Effector CD8-positive, alpha-beta T cell (primary cell): ENCODE measurements around the gene TMEM89.

Experiments used
- DNase-seq: peaks from one replicate; lab custom pipeline; 2025; lab: John Stamatoyannopoulos, UW
- total RNA-seq, 4 experiments: gene quantifications; one replicate each; lab custom pipeline; 2026; lab: John Stamatoyannopoulos, UW

The TMEM89 gene
- 0.09 to 0.49 (median 0.23) reads per million in 4 experiments for total RNA-seq

DNA sequence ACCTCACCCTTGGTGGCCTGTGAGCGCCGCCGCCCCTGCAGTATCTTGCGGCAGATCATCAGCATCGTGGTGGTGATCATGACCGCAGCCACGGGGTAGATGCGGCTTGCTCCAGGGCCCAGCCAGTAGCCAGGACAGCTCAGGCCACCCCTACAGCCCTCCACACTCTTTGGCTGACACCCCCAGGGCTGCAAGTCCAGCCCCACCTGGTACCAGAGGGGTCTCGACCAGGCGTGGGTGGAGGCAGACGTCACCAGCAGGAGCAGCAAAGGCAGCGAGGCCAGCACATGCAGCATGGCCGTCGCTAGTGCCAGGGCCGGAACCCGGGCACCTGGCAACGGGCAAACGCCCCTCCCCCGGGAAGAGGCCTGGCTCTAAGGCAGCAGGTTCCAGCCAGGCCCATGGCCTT lies at the start of gene TMEM89:
Gene TMEM89, minus strand, starts transcription at position 309 of the 409 bp plus-strand sequence. Its CDS starts 13 bp downstream, at position 296.
- DNase-seq = no peak

- no peak for DNase-seq
Observed at GRCh38 chr3:48664929-48665328, 43.4 kb upstream of the TMEM89 start.

DNA sequence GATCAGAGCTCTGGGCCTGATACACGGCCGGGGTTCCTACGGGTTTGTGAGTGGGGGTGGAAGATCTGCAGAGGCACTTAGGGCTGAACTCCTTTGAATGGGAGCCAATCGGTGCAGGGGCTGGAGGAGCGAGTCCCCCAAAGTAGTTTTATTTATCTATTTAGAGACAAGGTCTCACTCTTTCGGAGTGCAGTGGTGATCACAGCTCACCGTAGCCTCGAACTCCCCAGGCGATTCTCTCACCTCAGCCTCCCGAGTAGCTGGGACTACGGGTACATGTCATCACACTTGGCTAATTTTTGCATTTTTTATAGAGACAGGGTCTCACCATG lies 42.7 kb upstream of the TMEM89 start:
- no peak for DNase-seq

GRCh38 chr3:48663489-48664312 lies 42.1 kb upstream of the TMEM89 start:
- DNase-seq = peak; percentile 58

DNA sequence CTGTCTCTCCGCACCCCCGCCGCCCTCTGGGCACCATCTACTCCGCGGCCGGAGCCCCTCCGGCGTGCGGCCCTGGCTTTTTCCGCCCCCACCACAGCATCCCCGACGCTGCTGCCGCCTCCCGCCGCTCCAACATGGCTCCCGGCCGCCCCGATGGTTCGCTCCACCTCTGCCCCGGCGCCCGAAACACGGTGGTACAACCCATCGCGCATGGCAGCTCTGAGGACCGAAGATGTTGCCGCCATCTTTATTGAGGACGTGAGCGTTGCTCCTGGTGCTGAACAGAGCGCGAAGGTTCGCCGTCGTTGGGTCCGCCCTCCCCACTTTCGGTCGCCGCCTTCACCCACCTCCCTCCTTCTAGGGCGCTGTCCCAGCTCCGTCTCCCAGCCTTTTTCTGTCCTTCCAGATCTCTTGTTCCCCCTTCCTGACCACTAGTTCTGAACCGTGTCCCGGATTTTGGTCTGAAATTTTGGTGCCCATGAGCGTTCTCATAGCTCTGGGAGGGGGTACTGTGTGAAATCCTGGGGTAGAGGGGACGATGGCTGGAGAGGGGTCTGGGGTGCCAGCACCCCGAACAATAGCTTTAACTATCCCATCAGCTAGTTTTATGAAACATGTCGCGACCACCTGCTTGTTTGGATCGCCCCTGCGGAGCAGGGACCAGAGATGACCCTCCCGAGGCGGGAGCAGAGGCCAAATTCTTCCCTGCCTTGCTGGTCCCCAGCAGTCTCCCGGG lies 41.4 kb upstream of the TMEM89 start, which contains the start of gene CELSR3:
Gene CELSR3, minus strand, starts transcription at position 134 of the 736 bp plus-strand sequence. CDS start 252 bp downstream, outside the sequence.
- no peak for DNase-seq

DNA sequence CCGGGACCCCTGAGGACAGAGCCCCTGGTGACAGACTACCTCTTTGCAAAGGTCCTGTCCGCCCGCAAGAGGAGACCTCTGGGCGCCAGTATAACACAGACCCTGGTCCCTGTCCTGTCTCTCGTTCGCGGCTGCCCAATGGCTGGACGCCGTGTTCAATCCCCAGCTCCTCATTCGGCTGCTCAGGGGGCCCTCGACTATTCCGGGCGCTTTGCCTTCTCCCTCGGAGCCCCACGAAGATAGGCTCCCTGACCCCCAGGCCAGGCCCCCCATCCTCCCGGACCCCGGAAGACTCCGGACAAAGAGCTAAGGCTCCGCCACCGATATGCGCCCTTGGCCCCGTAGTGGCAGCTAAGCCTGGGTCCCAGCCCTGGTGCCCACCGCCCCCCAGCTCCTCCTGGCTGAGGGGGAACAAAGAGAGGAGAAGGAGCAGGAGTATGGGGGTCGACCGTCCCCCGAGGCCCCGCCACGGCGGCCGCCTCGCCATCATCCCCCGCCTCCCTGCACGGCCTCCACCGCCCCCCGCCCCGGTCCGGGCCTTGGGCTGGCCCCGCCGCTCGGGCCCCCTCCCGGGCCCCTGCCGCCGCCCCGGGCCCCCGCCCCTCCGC lies 40.7 kb upstream of the TMEM89 start:
- DNase-seq = no peak

GRCh38 chr3:48661501-48662144 lies 40.1 kb upstream of the TMEM89 start:
- peak; percentile 61 for DNase-seq

DNA sequence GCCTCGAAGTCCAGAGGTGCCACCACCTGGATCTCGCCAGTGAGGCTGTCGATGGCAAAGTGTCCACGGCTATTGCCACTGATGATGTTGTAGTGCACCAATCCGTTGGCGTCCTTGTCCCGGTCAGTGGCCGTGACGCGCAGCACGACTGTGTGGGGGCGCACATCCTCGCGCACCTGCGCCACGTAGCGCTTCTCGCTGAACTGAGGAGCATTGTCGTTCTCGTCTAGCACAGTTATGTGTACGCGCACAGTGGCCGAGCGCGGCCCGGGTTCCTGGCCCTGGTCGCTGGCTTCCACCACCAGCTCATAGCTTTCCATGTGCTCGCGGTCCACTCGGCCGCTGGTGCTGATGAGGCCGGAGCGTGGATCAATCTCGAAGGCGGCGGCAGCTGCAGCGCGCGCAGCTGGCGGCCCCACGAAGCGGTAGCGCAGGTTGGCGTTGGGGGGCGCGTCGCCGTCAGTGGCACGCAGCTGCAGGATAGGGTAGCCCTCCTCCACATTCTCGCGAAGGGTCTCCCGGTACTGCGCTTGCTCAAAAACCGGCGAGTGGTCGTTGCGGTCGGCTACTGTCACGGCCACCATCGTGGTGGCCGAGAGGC lies 39.3 kb upstream of the TMEM89 start:
- no peak for DNase-seq

- DNase-seq = no peak
Observed at GRCh38 chr3:48656841-48657281, 35.3 kb upstream of the TMEM89 start.

GRCh38 chr3:48656061-48656840 lies 34.7 kb upstream of the TMEM89 start:
- DNase-seq = peak; percentile 73

DNA sequence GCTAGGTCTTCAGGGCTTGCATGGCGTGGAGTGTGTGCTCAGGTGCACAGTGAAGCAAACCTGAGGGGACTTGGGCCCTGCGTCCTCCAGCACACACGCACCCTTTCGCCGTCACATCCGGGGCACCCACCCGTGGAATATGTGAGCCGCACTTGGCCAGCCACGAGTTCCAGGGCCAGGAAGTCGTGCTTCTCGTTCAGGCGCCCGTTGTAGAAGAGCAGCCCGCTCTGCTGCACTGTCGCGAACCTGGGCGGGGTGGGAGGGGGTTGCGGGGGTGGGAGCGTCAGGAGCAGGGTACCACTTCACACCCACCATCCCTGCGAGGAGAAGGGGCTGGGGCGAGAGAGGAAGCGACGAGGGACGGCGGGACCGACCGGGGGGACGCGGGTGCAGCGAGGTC lies 34.0 kb upstream of the TMEM89 start:
- peak; percentile 45 for DNase-seq

DNA sequence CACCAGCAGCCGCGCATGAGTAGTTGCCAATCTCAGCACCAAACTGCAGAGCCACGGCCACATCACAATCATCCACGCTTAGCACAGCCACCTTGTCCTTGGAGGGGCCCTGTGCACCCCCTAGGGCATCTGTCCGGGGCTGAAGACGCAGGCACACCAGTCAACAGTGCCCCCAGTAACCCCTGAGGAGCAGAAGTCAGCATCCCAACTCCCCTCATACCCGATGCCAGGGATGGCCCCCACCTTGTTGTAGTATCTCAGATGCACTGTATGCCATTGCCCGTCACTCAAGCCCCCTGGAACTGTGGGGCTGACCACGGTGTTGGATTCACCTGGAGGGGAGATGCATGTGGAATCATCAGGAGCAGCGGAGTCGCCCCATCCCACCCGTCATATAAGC lies 33.5 kb upstream of the TMEM89 start:
- DNase-seq = no peak

DNA sequence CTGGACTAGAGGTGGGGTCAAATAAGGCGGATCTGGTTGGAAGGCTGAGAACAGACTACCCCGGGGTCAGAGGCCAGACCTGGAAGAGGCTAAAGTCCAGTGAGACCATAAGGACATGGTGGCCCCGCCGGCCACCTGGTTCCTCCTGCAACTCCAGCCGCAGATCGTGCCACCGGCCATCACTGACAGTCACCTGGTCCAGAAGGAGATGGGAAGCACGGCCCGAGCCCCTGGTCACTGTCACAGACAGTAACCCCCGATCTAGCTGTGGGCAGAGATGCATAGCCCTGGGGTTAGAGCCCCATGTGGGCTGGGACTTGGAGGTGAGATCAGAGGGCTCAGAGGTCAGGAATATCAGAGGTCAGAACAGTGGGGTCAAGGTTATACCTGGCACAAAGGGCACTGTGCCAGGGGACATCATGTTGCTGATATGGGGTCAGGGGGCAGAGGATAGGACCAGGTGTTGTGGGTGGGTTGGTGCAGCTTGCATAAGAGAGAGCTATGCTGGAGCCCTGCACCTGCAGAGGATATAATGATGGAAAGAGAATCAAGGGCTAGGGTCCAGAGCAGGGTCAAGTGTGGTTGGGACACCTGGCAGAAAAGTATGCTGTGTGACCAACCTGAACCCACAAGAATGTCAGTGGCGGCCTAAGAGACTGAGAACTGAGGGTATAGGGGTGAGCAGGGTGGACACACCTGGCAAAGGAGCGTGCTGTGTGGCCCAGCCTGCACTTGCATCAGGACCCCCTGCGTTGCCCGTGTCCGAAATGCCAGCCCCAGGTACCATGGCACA lies 31.6 kb upstream of the TMEM89 start:
- no peak for DNase-seq

GRCh38 chr3:48651771-48652170 lies 30.2 kb upstream of the TMEM89 start:
- no peak for DNase-seq

- no peak for DNase-seq
Observed at GRCh38 chr3:48650723-48651122, 29.2 kb upstream of the TMEM89 start.

- DNase-seq = no peak
Observed at GRCh38 chr3:48648188-48648850, 26.8 kb upstream of the TMEM89 start.

DNA sequence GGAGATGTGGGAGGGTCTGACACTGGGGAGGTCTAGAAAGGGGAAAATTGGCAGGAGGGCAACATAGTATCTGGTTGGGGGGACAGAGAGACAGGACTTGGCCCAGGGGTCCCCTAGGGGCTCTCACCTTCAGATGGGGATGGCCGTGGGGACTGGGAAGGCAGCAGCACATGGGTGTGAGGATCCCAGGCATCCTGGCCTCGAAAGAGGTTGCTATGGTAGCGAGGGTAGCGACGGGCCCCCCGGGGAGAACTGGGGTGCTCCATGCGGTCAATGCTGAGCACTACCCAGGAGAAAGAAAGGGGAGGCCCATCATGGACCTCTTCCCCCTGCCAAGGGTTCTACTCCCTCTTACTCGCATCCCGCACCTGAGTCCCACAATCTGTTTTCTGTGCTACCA lies 26.1 kb upstream of the TMEM89 start:
- DNase-seq = no peak

- DNase-seq = no peak
Observed at GRCh38 chr3:48644898-48645760, 23.6 kb upstream of the TMEM89 start.
